Stomach (tissue), 4 donors: ENCODE measurements around the gene ATCAY.

ENCODE experiments used
- EP300 ChIP-seq: sonication (generic); formaldehyde crosslinking; IDR thresholded peaks from one replicate; pipeline ENCODE4 v1.6.1; 2017; ENCODE audit warnings: antibody characterized with exemption
- POLR2A ChIP-seq, 4 donors: fragments of 450-650 bp; IDR thresholded peaks; one replicate each; pipeline ENCODE4 v1.6.1; 2016; ENCODE audit warnings: antibody characterized with exemption in 4 of 4, control low read depth in 2 of 4, mild to moderate bottlenecking in 1 of 4, moderate library complexity in 1 of 4
- POLR2AphosphoS5 ChIP-seq, 3 donors: sonication (generic); formaldehyde crosslinking; IDR thresholded peaks; one replicate each; pipeline ENCODE4 v1.6.1; 2016; ENCODE audit warnings: antibody characterized with exemption in 3 of 3
- TF ChIP-seq, protein P1 (sequence below), 7 experiments: fragments of 450-650 bp in 4 of 7; fragments of 200-600 bp in 3 of 7; sonication (generic) in 3 of 7; IDR thresholded peaks; one replicate each; pipeline ENCODE4 v1.5.1; 2016 to 2019; ENCODE audit warnings: antibody characterized with exemption in 7 of 7, control low read depth in 2 of 7, mild to moderate bottlenecking in 1 of 7

- TF ChIP-seq POLR2AphosphoS5 (IDR thresholded peaks at IDR 0.05): no peak
- TF ChIP-seq, protein P1, sequence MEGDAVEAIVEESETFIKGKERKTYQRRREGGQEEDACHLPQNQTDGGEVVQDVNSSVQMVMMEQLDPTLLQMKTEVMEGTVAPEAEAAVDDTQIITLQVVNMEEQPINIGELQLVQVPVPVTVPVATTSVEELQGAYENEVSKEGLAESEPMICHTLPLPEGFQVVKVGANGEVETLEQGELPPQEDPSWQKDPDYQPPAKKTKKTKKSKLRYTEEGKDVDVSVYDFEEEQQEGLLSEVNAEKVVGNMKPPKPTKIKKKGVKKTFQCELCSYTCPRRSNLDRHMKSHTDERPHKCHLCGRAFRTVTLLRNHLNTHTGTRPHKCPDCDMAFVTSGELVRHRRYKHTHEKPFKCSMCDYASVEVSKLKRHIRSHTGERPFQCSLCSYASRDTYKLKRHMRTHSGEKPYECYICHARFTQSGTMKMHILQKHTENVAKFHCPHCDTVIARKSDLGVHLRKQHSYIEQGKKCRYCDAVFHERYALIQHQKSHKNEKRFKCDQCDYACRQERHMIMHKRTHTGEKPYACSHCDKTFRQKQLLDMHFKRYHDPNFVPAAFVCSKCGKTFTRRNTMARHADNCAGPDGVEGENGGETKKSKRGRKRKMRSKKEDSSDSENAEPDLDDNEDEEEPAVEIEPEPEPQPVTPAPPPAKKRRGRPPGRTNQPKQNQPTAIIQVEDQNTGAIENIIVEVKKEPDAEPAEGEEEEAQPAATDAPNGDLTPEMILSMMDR (IDR thresholded peaks at IDR 0.05): no peak
- TF ChIP-seq POLR2A (IDR thresholded peaks at IDR 0.05): no peak
- TF ChIP-seq EP300: no peak
These were observed 62.4 kb downstream of the ATCAY start for GRCh38 chr19:3942790-3943409.
